Peyer's patch (tissue), 4 donors: ENCODE data around the gene UMODL1.

Source experiments
- CTCF ChIP-seq, 6 experiments: fragments of 450-650 bp in 4 of 6; fragments of 200-600 bp in 2 of 6; sonication (generic) in 1 of 6; IDR thresholded peaks; one replicate each; pipeline ENCODE4 v1.5.1; 2017 to 2019; ENCODE audit warnings: antibody characterized with exemption in 6 of 6, mild to moderate bottlenecking in 3 of 6, moderate library complexity in 1 of 6
- POLR2A ChIP-seq, 2 donors: fragments of 450-650 bp; IDR thresholded peaks; one replicate each; pipeline ENCODE4 v1.5.1; 2017; ENCODE audit warnings: antibody characterized with exemption in 2 of 2, mild to moderate bottlenecking in 2 of 2, moderate library complexity in 2 of 2

- TF ChIP-seq CTCF (IDR thresholded peaks at IDR 0.05): no peak
- TF ChIP-seq POLR2A (IDR thresholded peaks at IDR 0.05): no peak
Observed at GRCh38 chr21:42115136-42115683, 44.1 kb downstream of the UMODL1 start.
